Caki2 (cell line): ENCODE results near the gene GSDMA. TPM values are rescaled to one million over a fixed set of nuclear protein-coding genes. Genes with fewer than 3 reads are reported as not detected.
"Not testable (repeated sequence)": the region's sequence is repeated elsewhere in the genome, so short reads cannot be mapped to it uniquely, and the experiment has no call there.

Source experiments
- DNase-seq: peaks from one replicate; pipeline ENCODE4 v3.0.0-alpha.2; 2015; ENCODE audit warnings: low read depth
- in situ Hi-C: cut with HindIII; loops from 2 replicates; pipeline ENCODE4 v1.10.0; 2016; ENCODE audit warnings: low sequenced_read_pairs, low pct_unique_long_range_greater_than_20kb, mixed read lengths
- total RNA-seq: library from RNA; depleted of rRNA; stranded (reverse); fragments of >200 nt; shearing (Covaris generic); gene quantifications from 2 replicates; pipeline ENCODE4 v1.2.3, GENCODE V29; 2014; ENCODE audit warnings: low replicate concordance

GSDMA gene
- total RNA-seq, 1 experiment from 2014 or later = not detected

DNA sequence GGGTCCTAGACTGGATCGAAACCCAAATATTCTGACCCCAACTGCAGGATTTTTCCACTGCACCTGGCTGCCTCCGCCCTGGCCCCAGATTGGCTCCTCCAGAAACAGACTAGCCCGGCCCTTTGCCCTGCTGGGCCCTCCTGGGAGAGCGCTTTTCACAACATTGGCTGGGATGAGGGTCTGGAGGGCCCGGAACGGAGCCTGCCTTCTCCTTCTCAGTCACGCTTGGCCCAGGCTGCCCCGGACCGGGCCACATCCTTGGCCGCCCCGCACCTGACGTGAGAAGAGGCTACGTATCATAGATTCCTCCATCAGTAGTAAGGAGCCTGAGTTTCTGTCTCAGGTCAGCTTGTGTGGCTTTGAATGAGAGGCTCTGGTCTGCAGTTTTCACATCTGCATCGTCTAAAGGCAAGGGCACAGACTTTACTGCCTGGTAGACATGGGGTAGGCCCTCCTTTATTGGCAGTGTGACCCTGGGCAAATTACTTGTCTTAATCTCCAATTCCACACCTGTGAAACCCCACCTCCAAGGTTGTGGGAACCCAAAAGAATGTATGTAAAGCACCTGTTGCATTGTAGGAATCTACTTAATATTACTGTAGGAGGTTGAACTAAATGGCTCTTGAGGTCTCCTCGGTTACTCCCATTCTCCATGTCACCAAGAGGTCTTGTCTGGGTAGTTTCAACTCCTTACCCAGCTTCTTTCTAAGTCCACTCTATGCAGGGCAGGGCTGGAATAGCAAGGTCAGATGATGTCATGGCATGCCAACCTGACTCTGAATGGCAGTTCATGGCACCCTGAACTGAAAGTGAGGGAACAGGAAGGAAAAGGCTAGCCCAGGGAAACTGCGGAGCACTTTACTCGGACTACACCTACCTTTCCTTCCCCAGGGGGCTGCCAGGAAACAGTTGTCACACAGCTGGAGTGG is 34.6 kb upstream of the GSDMA start:
- DNase-seq = no peak
- in situ Hi-C loops = no loop called here

GRCh38 chr17:39928858-39929645 is 33.8 kb upstream of the GSDMA start:
- in situ Hi-C loops = no loop called here
- DNase-seq = peak; percentile 50

GRCh38 chr17:39929646-39930407 is 33.0 kb upstream of the GSDMA start:
- in situ Hi-C loops = no loop called here
- DNase-seq = no peak

DNA sequence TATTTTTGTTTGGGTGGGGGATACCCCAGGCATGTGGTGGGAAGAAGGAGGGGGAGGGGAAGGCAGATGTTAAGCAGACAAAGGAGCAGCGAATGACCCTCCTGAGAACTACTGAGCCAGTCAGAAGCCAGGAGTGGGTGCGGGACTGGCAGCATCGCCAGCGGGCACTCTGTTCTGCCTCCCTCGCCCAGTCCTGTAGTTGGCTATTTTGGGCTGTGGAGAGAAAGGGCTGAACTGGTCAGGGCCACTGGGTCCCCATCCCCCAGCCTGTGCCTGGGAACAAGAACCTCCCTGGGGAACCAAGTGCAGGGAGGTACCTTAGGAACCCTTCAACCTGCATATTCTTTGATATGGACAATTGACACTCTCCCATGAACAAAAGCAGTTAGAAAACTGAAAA is 28.9 kb upstream of the GSDMA start:
- in situ Hi-C loops = no loop called here
- DNase-seq = no peak

- no peak for DNase-seq
- in situ Hi-C loops = no loop called here
These were observed 28.5 kb upstream of the GSDMA start for GRCh38 chr17:39934324-39934723.

- in situ Hi-C loops = no loop called here
- no peak for DNase-seq
These were observed 26.9 kb upstream of the GSDMA start for GRCh38 chr17:39935909-39936308.

GRCh38 chr17:39937447-39937846 is 25.4 kb upstream of the GSDMA start:
- DNase-seq = no peak
- in situ Hi-C loops = no loop called here

GRCh38 chr17:39938140-39938869 is 24.5 kb upstream of the GSDMA start:
- DNase-seq = no peak
- in situ Hi-C loops = no loop called here

- DNase-seq = no peak
- in situ Hi-C loops = no loop called here
These were observed 23.7 kb upstream of the GSDMA start for GRCh38 chr17:39939106-39939505.

- DNase-seq = peak; percentile 40
- in situ Hi-C loops = no loop called here
These were observed 23.0 kb upstream of the GSDMA start for GRCh38 chr17:39939588-39940419.

DNA sequence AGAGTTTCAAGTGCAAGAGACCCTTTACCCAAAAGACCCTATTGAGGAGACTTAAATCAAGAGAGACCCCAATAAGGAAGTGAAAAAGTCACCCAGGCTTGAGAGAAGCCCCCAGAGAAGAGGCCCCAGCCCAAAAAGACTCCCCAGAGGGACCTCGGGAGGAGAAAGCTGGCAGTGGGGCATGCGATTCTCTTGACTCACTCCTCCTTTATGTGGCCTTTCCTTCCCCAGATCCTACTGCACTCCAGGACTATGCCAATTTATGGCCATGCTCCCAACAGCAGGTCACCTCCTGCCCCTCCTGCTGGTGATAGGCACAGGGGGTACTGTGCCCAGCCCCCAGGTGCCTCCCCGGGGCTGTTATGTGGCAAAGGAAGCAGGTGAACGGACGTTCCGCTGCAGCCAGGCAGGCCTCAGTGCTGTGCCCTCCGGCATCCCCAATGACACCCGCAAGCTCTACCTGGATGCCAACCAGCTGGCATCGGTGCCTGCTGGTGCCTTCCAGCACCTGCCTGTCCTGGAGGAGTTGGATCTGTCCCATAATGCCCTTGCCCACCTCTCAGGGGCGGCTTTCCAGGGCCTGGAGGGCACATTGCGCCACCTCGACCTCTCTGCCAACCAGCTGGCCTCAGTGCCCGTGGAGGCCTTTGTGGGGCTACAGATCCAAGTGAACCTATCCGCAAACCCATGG is 19.0 kb upstream of the GSDMA start:
- in situ Hi-C loops = no loop called here
- no peak for DNase-seq

DNA sequence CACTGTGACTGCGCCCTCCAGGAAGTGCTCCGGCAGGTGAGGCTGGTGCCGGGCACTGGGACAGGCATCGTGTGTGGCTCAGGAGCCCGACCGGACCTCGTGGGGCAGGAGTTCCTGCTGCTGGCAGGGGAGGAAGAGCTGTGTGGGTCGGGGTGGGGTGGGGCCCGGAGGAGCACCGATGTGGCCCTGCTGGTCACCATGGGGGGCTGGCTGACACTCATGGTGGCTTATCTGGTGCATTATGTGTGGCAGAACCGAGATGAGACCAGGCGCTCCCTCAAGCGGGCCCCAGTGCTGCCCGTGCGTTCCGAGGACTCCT is 18.5 kb upstream of the GSDMA start:
- no peak for DNase-seq
- in situ Hi-C loops = no loop called here

GRCh38 chr17:39946551-39947330 is 16.1 kb upstream of the GSDMA start:
- no peak for DNase-seq
- in situ Hi-C loops = no loop called here

DNA sequence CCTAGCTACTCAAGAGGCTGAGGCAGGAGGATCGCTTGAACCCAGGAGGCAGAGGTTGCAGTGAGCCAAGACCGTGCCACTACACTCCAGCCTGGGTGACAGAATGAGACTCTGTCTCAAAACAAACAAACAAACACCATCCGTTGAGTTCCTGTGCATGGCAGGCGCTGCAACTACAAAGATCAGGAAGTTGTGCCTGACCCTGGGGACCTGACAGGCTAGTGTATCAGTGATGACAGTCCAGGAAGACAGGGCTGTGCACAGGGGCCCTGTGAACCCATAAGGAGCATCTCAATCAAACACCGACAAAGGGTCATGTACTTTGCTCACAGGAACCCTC is 14.3 kb upstream of the GSDMA start:
- in situ Hi-C loops, DNase-seq: not testable (repeated sequence)

DNA sequence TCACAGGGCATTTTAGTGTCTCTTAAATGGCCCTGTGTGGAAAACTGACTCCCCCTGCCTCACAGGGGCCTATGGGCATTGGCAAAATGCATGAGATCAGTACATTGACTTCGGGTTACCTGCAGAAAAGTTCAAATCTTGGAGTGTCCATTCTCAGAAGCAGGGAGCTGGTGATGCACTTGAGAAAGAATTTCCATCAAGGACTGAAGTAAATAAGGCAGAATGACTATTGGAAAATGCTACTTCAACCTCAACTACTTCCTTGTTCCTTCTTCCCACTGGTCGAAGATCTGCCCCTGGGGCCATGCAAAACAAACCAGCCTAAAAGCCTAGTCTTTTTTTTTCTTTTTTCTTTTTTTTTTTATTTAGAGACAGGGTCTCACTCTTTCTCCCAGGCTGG is 13.8 kb upstream of the GSDMA start:
- no peak for DNase-seq
- in situ Hi-C loops = no loop called here

DNA sequence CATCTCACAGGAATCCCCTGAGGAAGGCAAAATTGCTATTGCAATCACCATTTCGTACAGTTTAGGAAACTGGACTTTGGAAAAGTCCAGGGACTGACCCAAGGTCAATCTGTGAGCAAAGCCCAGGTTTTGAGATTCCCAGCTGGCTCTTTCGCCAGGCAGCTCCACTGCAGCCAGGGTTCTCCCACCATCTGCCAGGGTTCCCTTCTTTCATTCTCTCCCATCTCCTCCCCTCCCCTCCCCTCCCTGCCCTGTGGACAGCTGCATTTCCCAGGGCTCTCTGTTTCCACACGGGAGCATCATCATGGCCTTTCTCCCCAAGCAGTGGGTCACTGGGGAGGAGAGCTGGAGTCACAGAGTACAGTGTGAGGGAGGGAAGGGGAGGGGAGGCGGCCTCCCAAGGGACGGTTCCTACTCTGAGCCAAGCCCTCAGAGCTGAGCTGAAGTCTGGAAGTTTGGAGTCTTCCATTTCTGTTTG is 11.9 kb upstream of the GSDMA start:
- in situ Hi-C loops = no loop called here
- no peak for DNase-seq
